Vagina (tissue), 2 donors: ENCODE results near the gene DCC. TPM values are rescaled to one million over a fixed set of nuclear protein-coding genes. Genes with fewer than 3 reads are reported as not detected.

Experiments used
- DNase-seq, 2 donors: peaks; one replicate each; pipeline ENCODE4 v3.0.0-alpha.2; 2017; ENCODE audit errors: extremely low spot score in 2 of 2
- H3K27ac ChIP-seq: fragments of 200-600 bp; sonication (generic); one replicate; pipeline ENCODE4 v1.5.1; 2019
- H3K27me3 ChIP-seq: fragments of 200-600 bp; sonication (generic); one replicate; pipeline ENCODE4 v1.5.1; 2019
- H3K36me3 ChIP-seq, 2 donors: fragments of 200-600 bp; sonication (generic); one replicate each; pipeline ENCODE4 v1.5.1; 2017 to 2019
- H3K4me1 ChIP-seq: fragments of 200-600 bp; sonication (generic); one replicate; pipeline ENCODE4 v1.5.1; 2019
- H3K4me3 ChIP-seq, 2 donors: fragments of 200-600 bp; sonication (generic); 1 replicate in 1 of 2; 2 replicates in 1 of 2; pipeline ENCODE4 v1.5.1; 2016 to 2019
- H3K9me3 ChIP-seq: fragments of 200-600 bp; sonication (generic); one replicate; pipeline ENCODE4 v1.5.1; 2019
- POLR2A ChIP-seq, 2 donors: fragments of 450-650 bp; IDR thresholded peaks; one replicate each; pipeline ENCODE4 v1.6.1; 2017; ENCODE audit warnings: antibody characterized with exemption in 2 of 2, mild to moderate bottlenecking in 2 of 2, moderate library complexity in 2 of 2
- POLR2AphosphoS5 ChIP-seq, 2 donors: sonication (generic); formaldehyde crosslinking; IDR thresholded peaks; one replicate each; pipeline ENCODE4 v1.9.0; 2017; ENCODE audit warnings: antibody characterized with exemption in 2 of 2, mild to moderate bottlenecking in 2 of 2, low read depth in 1 of 2; ENCODE audit not compliant: insufficient read depth in 1 of 2
- intact Hi-C: fragments of 100-400 bp; cut with DNase I; formaldehyde crosslinking; loops from one replicate; pipeline ENCODE4 v1.15.1; 2023
- total RNA-seq: library from RNA; depleted of rRNA; stranded (reverse); fragments of >200 nt; gene quantifications from one replicate; pipeline ENCODE4 v1.2.3, GENCODE V29; 2016
- TF ChIP-seq, protein P1 (sequence below), 3 experiments: fragments of 450-650 bp in 2 of 3; fragments of 200-600 bp in 1 of 3; sonication (generic) in 1 of 3; IDR thresholded peaks; one replicate each; pipeline ENCODE4 v1.5.1; 2017 to 2019; ENCODE audit warnings: antibody characterized with exemption in 3 of 3, mild to moderate bottlenecking in 2 of 3, moderate library complexity in 2 of 3

DCC gene
- total RNA-seq, 1 donor from 2014 or later, result not detected

DNA sequence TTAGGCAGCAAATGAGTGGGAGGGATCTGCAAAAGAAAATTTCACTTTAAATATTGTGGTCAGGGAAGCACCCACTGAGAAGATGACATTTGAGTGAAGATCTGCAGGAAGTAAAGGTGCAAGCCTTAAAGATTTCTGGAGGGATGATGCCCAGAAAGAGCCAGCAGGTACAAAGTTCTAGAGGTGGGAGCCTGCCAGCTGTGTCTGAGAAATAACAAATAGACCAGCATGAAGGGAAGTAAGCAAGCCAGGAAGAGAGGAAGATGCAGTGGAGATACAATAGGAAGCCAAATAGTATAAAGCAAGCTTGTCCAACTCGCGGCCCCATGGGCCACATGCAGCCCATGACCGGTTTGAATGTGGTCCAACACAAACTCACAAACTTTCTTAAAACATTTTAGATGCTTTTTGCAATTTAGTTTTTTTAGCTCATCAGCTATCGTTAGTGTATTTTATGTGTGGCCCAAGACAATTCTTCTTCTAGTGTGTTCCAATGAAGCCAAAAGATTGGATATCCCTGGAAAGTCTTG is 489.9 kb downstream of the DCC start:
- Histone ChIP-seq H3K36me3 (no peaks in the 10 kb centered on the region), H3K27ac (no peak overlapping the region), H3K4me3 (no peak overlapping the region), H3K4me1 (no peaks in the 10 kb centered on the region), H3K9me3 (no peaks in the 10 kb centered on the region), H3K27me3 (no peaks in the 10 kb centered on the region)
- intact Hi-C loops, result no loop called here
- TF ChIP-seq, protein P1, sequence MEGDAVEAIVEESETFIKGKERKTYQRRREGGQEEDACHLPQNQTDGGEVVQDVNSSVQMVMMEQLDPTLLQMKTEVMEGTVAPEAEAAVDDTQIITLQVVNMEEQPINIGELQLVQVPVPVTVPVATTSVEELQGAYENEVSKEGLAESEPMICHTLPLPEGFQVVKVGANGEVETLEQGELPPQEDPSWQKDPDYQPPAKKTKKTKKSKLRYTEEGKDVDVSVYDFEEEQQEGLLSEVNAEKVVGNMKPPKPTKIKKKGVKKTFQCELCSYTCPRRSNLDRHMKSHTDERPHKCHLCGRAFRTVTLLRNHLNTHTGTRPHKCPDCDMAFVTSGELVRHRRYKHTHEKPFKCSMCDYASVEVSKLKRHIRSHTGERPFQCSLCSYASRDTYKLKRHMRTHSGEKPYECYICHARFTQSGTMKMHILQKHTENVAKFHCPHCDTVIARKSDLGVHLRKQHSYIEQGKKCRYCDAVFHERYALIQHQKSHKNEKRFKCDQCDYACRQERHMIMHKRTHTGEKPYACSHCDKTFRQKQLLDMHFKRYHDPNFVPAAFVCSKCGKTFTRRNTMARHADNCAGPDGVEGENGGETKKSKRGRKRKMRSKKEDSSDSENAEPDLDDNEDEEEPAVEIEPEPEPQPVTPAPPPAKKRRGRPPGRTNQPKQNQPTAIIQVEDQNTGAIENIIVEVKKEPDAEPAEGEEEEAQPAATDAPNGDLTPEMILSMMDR (IDR thresholded peaks at IDR 0.05), result no peak
- TF ChIP-seq POLR2AphosphoS5 (IDR thresholded peaks at IDR 0.05; ENCODE audit: insufficient read depth in 1 of 2, low read depth in 1 of 2) (no peak), POLR2A (IDR thresholded peaks at IDR 0.05) (no peak)
- DNase-seq, result no peak

DNA sequence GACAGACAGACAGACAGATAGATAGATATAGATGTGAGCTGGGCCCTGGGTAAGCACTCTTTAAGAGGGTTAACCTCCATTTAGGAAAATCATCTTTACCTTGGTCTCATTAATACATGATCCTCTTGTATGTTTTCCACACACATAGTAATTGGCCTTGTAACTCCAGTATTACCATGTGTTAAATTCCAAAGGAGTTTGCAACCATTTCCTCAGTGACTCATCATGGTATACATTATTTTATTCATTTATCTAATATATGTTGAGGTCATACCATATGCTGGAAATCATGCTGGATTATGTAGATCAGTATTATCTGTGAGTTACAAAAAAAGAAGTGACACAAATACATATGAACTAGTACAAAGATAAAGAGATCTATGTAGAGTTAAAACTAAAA is 504.3 kb downstream of the DCC start:
- no peak overlapping the region for H3K27ac ChIP-seq
- no peaks in the 10 kb centered on the region for H3K9me3 ChIP-seq
- intact Hi-C loops, result no loop called here
- no peaks in the 10 kb centered on the region for H3K4me1 ChIP-seq
- no peaks in the 10 kb centered on the region for H3K36me3 ChIP-seq
- no peak for TF ChIP-seq POLR2A (IDR thresholded peaks at IDR 0.05)
- TF ChIP-seq, protein P1 (IDR thresholded peaks at IDR 0.05), result no peak
- TF ChIP-seq POLR2AphosphoS5 (IDR thresholded peaks at IDR 0.05; ENCODE audit: insufficient read depth in 1 of 2, low read depth in 1 of 2), result no peak
- H3K4me3 ChIP-seq, result no peak overlapping the region
- no peak for DNase-seq
- no peaks in the 10 kb centered on the region for H3K27me3 ChIP-seq

DNA sequence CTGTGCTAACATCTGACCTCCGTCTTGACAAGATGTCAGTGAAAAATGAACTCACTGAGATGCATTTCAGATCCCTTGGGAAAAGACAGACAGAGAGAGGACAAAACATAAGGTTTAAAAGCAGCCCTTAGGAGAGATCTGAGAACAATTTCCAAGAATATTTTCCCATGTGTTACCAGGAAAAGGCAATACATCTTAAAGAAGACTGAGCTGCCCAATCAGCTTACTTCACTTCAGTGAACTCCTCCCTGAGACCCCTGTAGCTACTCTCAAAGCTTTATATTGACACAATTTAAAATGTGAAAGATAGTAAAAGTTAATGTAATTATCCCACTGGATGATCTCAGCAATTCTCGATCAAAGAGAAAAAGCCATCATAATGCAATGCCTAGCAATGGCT is 505.0 kb downstream of the DCC start:
- TF ChIP-seq POLR2AphosphoS5 (IDR thresholded peaks at IDR 0.05; ENCODE audit: insufficient read depth in 1 of 2, low read depth in 1 of 2), result no peak
- TF ChIP-seq, protein P1 (IDR thresholded peaks at IDR 0.05), result no peak
- no peak for TF ChIP-seq POLR2A (IDR thresholded peaks at IDR 0.05)
- intact Hi-C loops, result no loop called here
- no peak overlapping the region for H3K4me3 ChIP-seq
- H3K9me3 ChIP-seq, result no peaks in the 10 kb centered on the region
- no peak overlapping the region for H3K27ac ChIP-seq
- H3K36me3 ChIP-seq, result no peaks in the 10 kb centered on the region
- no peaks in the 10 kb centered on the region for H3K27me3 ChIP-seq
- H3K4me1 ChIP-seq, result no peaks in the 10 kb centered on the region
- no peak for DNase-seq

DNA sequence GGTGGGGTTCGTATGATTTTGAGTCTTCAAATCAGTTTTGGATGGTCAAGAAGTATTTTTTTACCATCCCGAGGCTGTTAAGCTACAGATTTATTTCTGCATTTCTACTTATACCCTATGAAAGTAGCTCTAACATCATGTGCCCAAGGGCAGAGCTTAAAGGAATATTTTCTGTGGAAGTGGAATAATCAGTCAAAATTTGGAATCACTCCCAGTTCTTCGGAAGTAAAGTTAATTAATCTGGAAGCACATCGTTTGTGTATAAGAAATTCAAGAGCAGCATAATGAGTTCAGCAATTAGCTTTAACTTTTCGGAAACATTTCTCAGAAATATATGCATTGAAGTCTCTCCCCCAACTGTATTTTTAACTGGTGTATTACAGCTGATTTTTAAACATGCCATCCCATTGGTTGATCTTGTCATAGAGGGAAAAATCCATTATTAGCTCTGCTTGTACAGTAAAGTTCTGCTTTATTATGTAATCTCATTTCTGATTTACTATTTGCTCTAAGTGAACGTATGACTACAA is 510.1 kb downstream of the DCC start:
- Histone ChIP-seq H3K4me1 (no peaks in the 10 kb centered on the region), H3K36me3 (no peaks in the 10 kb centered on the region), H3K9me3 (no peaks in the 10 kb centered on the region), H3K27ac (no peak overlapping the region), H3K27me3 (no peaks in the 10 kb centered on the region), H3K4me3 (no peak overlapping the region)
- TF ChIP-seq, protein P1 (IDR thresholded peaks at IDR 0.05), result no peak
- TF ChIP-seq POLR2AphosphoS5 (IDR thresholded peaks at IDR 0.05; ENCODE audit: insufficient read depth in 1 of 2, low read depth in 1 of 2) (no peak), POLR2A (IDR thresholded peaks at IDR 0.05) (no peak)
- intact Hi-C loops, result no loop called here
- no peak for DNase-seq

DNA sequence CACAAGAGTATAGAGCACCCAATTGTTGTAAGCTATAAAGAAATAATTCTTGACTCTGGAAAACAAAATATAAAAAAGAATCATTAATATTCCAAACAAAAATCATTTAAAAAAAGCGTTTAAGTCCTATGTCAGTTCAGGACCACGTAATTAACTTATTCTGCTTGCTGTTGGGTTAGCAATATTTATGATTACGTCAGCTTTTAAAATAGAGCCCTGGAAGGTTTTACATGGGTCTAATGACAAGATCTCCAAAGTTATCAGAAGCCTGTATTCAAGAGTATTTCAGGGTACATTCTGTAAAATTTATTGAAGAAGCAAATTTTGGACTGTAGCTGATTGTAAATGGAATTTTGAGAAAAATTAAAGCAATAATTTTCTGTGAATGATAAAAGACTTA is 521.6 kb downstream of the DCC start:
- H3K36me3 ChIP-seq, result no peaks in the 10 kb centered on the region
- H3K27me3 ChIP-seq, result no peaks in the 10 kb centered on the region
- no peaks in the 10 kb centered on the region for H3K9me3 ChIP-seq
- no peak overlapping the region for H3K4me3 ChIP-seq
- no peak overlapping the region for H3K27ac ChIP-seq
- TF ChIP-seq, protein P1 (IDR thresholded peaks at IDR 0.05), result no peak
- TF ChIP-seq POLR2AphosphoS5 (IDR thresholded peaks at IDR 0.05; ENCODE audit: insufficient read depth in 1 of 2, low read depth in 1 of 2), result no peak
- no peak for TF ChIP-seq POLR2A (IDR thresholded peaks at IDR 0.05)
- DNase-seq, result no peak
- no peaks in the 10 kb centered on the region for H3K4me1 ChIP-seq
- intact Hi-C loops, result no loop called here
